ENCODE data around the gene SKA1.
"Not testable (repeated sequence)": the region's sequence is repeated elsewhere in the genome, so short reads cannot be mapped to it uniquely, and the experiment has no call there.

DNA sequence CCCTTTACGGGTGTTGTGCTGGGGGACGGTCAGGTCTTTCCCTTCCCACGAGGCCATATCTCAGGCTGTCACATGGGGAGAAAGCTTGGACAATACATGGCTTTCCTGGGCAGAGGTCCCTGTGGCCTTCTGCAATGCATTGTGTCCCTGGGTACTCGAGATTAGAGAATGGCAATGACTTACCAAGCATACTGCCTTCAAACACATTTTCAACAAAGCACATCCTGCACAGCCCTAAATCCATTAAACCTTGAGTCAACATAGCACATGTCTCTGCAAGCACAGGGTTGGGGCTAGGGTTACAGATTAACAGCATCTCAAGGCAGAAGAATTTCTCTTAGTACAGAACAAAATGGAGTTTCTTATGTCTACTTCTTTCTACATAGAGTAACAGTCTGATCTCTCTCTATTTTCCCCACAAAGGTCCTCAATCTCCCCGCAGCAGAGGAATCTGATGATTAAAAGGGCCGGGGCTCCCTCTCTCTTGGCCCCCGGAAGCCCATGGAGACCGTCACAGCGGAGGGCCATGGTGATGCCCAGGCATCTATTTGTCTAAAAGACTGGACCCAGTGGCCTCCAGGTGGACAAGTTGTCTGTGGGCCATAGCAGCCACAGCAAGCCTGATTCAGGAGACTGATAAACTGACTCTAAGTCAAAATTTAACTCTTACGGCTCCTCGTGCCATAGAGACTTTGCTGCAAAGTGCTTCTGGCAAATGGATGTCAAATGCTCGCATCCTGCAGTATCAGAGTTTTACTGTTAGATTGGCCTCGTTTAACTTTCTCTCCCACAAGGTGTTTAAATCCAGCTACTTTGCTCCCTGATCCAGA lies 30.1 kb downstream of the SKA1 start:
- TF ChIP-seq, protein P1, sequence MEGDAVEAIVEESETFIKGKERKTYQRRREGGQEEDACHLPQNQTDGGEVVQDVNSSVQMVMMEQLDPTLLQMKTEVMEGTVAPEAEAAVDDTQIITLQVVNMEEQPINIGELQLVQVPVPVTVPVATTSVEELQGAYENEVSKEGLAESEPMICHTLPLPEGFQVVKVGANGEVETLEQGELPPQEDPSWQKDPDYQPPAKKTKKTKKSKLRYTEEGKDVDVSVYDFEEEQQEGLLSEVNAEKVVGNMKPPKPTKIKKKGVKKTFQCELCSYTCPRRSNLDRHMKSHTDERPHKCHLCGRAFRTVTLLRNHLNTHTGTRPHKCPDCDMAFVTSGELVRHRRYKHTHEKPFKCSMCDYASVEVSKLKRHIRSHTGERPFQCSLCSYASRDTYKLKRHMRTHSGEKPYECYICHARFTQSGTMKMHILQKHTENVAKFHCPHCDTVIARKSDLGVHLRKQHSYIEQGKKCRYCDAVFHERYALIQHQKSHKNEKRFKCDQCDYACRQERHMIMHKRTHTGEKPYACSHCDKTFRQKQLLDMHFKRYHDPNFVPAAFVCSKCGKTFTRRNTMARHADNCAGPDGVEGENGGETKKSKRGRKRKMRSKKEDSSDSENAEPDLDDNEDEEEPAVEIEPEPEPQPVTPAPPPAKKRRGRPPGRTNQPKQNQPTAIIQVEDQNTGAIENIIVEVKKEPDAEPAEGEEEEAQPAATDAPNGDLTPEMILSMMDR (IDR thresholded peaks at IDR 0.05) = not testable (repeated sequence)
- not testable (repeated sequence) for TF ChIP-seq POLR2A (IDR thresholded peaks at IDR 0.05)

Data from body of pancreas (tissue), 4 donors.